Heart left ventricle (tissue), 16 donors: ENCODE measurements around the gene MRPL58. TPM values are rescaled to one million over a fixed set of nuclear protein-coding genes. Genes with fewer than 3 reads are reported as not detected.
A peak's percentile ranks its signal among the peaks of the same experiment; 100 is the strongest.
"Not testable (repeated sequence)": the region's sequence is repeated elsewhere in the genome, so short reads cannot be mapped to it uniquely, and the experiment has no call there.

Experiments
- ATAC-seq, 4 donors: fragments of 200-7000 bp; cut with Tn5 transposase; one replicate each; pipeline ENCODE4 v1.9.1; 2020 to 2022; ENCODE audit warnings: moderate library complexity in 4 of 4, mild to moderate bottlenecking in 3 of 4, moderate number of reproducible peaks in 1 of 4
- DNase-seq, 5 donors: peaks; one replicate each; pipeline ENCODE4 v3.0.0-alpha.2; 2020
- H3K27ac ChIP-seq, 12 donors: fragments of 200-600 bp; sonication (generic) in 4 of 12; one replicate each; pipeline versions ENCODE4 v1.5.0 to v1.8.0; 2016 to 2022; ENCODE audit warnings: mild to moderate bottlenecking in 2 of 12
- H3K27me3 ChIP-seq, 9 donors: fragments of 200-600 bp; sonication (generic) in 2 of 9; one replicate each; pipeline versions ENCODE4 v1.5.1 to v1.8.0; 2016 to 2022; ENCODE audit warnings: mild to moderate bottlenecking in 3 of 9
- H3K36me3 ChIP-seq, 9 donors: fragments of 200-600 bp; sonication (generic) in 2 of 9; one replicate each; pipeline versions ENCODE4 v1.5.0 to v1.8.0; 2018 to 2022; ENCODE audit warnings: mild to moderate bottlenecking in 2 of 9
- H3K4me1 ChIP-seq, 12 donors: fragments of 200-600 bp; sonication (generic) in 4 of 12; one replicate each; pipeline versions ENCODE4 v1.5.0 to v1.8.0; 2016 to 2022; ENCODE audit warnings: mild to moderate bottlenecking in 3 of 12
- H3K4me3 ChIP-seq, 12 donors: fragments of 200-600 bp; sonication (generic) in 4 of 12; one replicate each; pipeline versions ENCODE4 v1.5.0 to v1.8.0; 2017 to 2022; ENCODE audit warnings: mild to moderate bottlenecking in 9 of 12, moderate library complexity in 4 of 12
- H3K9me3 ChIP-seq, 12 donors: fragments of 200-600 bp; sonication (generic) in 4 of 12; one replicate each; pipeline versions ENCODE4 v1.5.0 to v1.8.0; 2016 to 2022; ENCODE audit warnings: mild to moderate bottlenecking in 1 of 12
- CTCF ChIP-seq, 12 donors: fragments of 200-600 bp; sonication (generic) in 4 of 12; IDR thresholded peaks; one replicate each; pipeline versions ENCODE4 v1.5.0 to v1.8.0; 2018 to 2022; ENCODE audit warnings: antibody characterized with exemption in 12 of 12, mild to moderate bottlenecking in 5 of 12
- POLR2A ChIP-seq, 2 donors: fragments of 450-650 bp; IDR thresholded peaks; one replicate each; pipeline ENCODE4 v1.6.1; 2017; ENCODE audit warnings: antibody characterized with exemption in 2 of 2, mild to moderate bottlenecking in 2 of 2, moderate library complexity in 2 of 2
- WGBS, 4 donors: extraction: QIAGEN DNeasy Blood & Tissue Kit in 2 of 4; methylation state at CpG; one replicate each; pipeline versions ENCODE4 v1.1.5 to v1.1.7; 2013 to 2018; 5-methylcytosine and 5-hydroxymethylcytosine counted together
- intact Hi-C, 10 donors: fragments of 100-400 bp; cut with DNase I; formaldehyde crosslinking; loops; one replicate each; pipeline versions ENCODE4 v1.11.1 to v1.14.2; 2022
- polyA plus RNA-seq, 2 donors: library from polyadenylated mRNA; stranded (reverse); fragments of 200-250 nt; gene quantifications; one replicate each; pipeline ENCODE4 v1.2.3, GENCODE V29; 2013
- total RNA-seq, 9 donors: library from RNA; depleted of rRNA in 2 of 9; stranded (reverse); fragments of >200 nt in 2 of 9; fragmentation: NEBNext Ultra II Directional in 3 of 9; extraction: Animal tissue kit (Norgen Biotek cat#: 25700) in 3 of 9; gene quantifications; one replicate each; pipeline versions ENCODE4 v1.1.0 to v1.2.4, GENCODE V29; 2016 to 2023
- donor health status: ischemic (EF 13 %, LVEDD 7.1; RV severe dilation, severe dysfunction).
- donor health status: healthy with polysubstance abuse.
- donor health status: DM: no; HTN: yes; CAD: no.
- donor health status: DM: no; HTN: no; CAD: no.
- donor health status: ischemic (EF 25% LVEDD 6.9; RV normal size, moderate dysfunction).
- donor health status: ischemic (EF 25% LVEDD 5.7; RV mildly dilated, moderate dysfunction).
- donor health status: healthy.
- donor health status: DM: yes; HTN: yes; CAD: no.
- donor health status: ischemic (EF 35%, LVEDD 5.7; RV mildly dilated, moderate dysfunction).
- donor health status: nonischemic (EF 11% LVEDD 7.7; RV severe dilation, severe dysfunction).
- donor health status: DM: yes; HTN: yes; CAD: no.
- donor health status: PGD.
- donor health status: ischemic (EF 29% LVEDD 5.4; RV normal size, mild dysfunction).
- donor health status: nonischemic (EF 23%, LVEDD 6.1; RV moderate dilation, normal function).

The MRPL58 gene
- total and polyA plus RNA-seq, 11 donors: 41.0 to 93.8 (median 60.9) TPM

GRCh38 chr17:74964988-74965622 is 47.4 kb upstream of the MRPL58 start:
- WGBS, 4 donors: 84 to 90% (median 87%) methylated on average over 14 of the region's 14 CpGs
- no peak for DNase-seq
- Histone ChIP-seq H3K4me3 (no peak overlapping the region), H3K9me3 (no peaks in the 10 kb centered on the region), H3K27me3 (no peaks in the 10 kb centered on the region), H3K27ac (no peak overlapping the region), H3K4me1 (peaks cover 0 to 13% (median 0%) of the 10 kb centered on the region in 12 donors), H3K36me3 (peaks cover 0 to 2% (median 0%) of the 10 kb centered on the region in 9 donors)
- intact Hi-C loops: loop anchor here in 9 of 10 donors (5.0 to 10.0 kb wide), 9 partner anchors 42 to 242 kb away; partner anchors contain the start of genes MRPL58 (in 6 of the 9), ATP5PD (in 1 of the 9), KCTD2 (in 1 of the 9) and NUP85 (in 1 of the 9)
- no peak for ATAC-seq
- TF ChIP-seq POLR2A (IDR thresholded peaks at IDR 0.05): no peak
- TF ChIP-seq CTCF (IDR thresholded peaks at IDR 0.05): no peak

- no peak for ATAC-seq
- no peak for TF ChIP-seq POLR2A (IDR thresholded peaks at IDR 0.05)
- TF ChIP-seq CTCF (IDR thresholded peaks at IDR 0.05): no peak
- 87 to 92% (median 89%) methylated on average over 4 to 5 of the region's 5 CpGs for WGBS, 4 donors
- Histone ChIP-seq H3K4me3 (no peak overlapping the region), H3K36me3 (no peaks in the 10 kb centered on the region), H3K27me3 (peaks cover 0 to 18% (median 0%) of the 10 kb centered on the region in 9 donors), H3K4me1 (peaks cover 0 to 26% (median 12%) of the 10 kb centered on the region in 12 donors), H3K9me3 (no peaks in the 10 kb centered on the region), H3K27ac (no peak overlapping the region)
- intact Hi-C loops: loop anchor here in 2 of 10 donors (5.0 to 10.0 kb wide), 2 partner anchors 39 to 156 kb away; no protein-coding TSS in a partner anchor
- DNase-seq: peak in 1 of 5 donors; percentile 11
Observed at GRCh38 chr17:74968361-74968780, 44.1 kb upstream of the MRPL58 start.

GRCh38 chr17:74969501-74969900 is 43.0 kb upstream of the MRPL58 start:
- H3K4me3 ChIP-seq, H3K9me3 ChIP-seq, DNase-seq, H3K36me3 ChIP-seq, ATAC-seq: not testable (repeated sequence)
- peaks cover 0 to 26% (median 12%) of the 10 kb centered on the region in 12 donors for H3K4me1 ChIP-seq
- H3K27ac ChIP-seq: peak overlapping the region in 2 of 12 donors; percentile 41 to 81
- WGBS, 4 donors: 89 to 95% (median 92%) methylated on average over 5 of the region's 5 CpGs
- H3K27me3 ChIP-seq: peaks cover 0 to 22% (median 0%) of the 10 kb centered on the region in 9 donors
- intact Hi-C loops: loop anchor here in 2 of 10 donors (5.0 to 10.0 kb wide), 2 partner anchors 38 to 155 kb away; no protein-coding TSS in a partner anchor

- peak; percentile 42 to 84 (median 66) for ATAC-seq
Observed at GRCh38 chr17:74970395-74970794, 42.1 kb upstream of the MRPL58 start.

More at GRCh38 chr17:74970395-74970794, 42.1 kb upstream of the MRPL58 start:
- Histone ChIP-seq H3K36me3 (no peaks in the 10 kb centered on the region), H3K9me3 (no peaks in the 10 kb centered on the region), H3K27me3 (peaks cover 0 to 25% (median 0%) of the 10 kb centered on the region in 9 donors), H3K4me3 (peak overlapping the region in 11 of 12 donors; percentile 16 to 95 (median 76)), H3K4me1 (peaks cover 0 to 26% (median 12%) of the 10 kb centered on the region in 12 donors), H3K27ac (peak overlapping the region; percentile 52 to 81 (median 70))
- TF ChIP-seq POLR2A (IDR thresholded peaks at IDR 0.05) (no peak), CTCF (IDR thresholded peaks at IDR 0.05) (no peak)
- intact Hi-C loops: loop anchor here in 1 of 10 donors (10.0 kb wide), 1 partner anchor 64 kb away; no protein-coding TSS in a partner anchor
- peak in 3 of 5 donors; percentile 43 to 61 (median 52) for DNase-seq
- WGBS, 4 donors: 46 to 70% (median 67%) methylated on average over 3 of the region's 3 CpGs
